Measurements from ENCODE around the gene RNF5.
"Not testable (repeated sequence)": the region's sequence is repeated elsewhere in the genome, so short reads cannot be mapped to it uniquely, and the experiment has no call there.

DNA sequence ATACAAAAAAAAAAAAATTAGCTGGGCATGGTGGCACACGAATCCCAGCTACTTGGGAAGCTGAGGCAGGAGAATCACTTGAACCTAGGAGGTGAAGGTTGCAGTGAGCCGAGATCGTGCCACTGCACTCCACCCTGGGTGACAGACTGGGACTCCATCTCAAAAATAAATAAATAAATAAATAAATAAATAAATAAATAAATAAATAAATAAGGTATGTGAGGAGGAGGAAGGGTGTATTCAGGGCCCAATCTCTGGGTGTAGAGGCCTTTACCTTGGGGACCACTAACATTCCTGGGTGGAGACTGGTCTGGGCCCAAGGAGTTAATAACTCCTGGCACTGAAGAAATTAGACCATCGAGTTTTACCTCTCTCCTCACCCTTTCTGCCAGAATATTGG, 33.2 kb downstream of the RNF5 start:
- TF ChIP-seq CTCF (IDR thresholded peaks at IDR 0.05); SIN3A (IDR thresholded peaks at IDR 0.05; ENCODE audit: borderline replicate concordance, insufficient read depth, low read depth, low read length): not testable (repeated sequence)

Measured in Panc1 (cell line).